GM23338 (cell line): ENCODE measurements around the gene AKAP7. TPM values are rescaled to one million over a fixed set of nuclear protein-coding genes. Genes with fewer than 3 reads are reported as not detected.

ENCODE experiments used
- ATAC-seq: fragments of 200-7000 bp; cut with Tn5 transposase; 3 replicates; pipeline ENCODE4 v1.9.1; 2020
- DNase-seq: peaks from one replicate; pipeline ENCODE4 v3.0.0-alpha.2; 2015; ENCODE audit warnings: low spot score
- H2AFZ ChIP-seq: fragments of 200-600 bp; sonication (generic); 2 replicates; pipeline ENCODE4 v1.8.0; 2016; ENCODE audit warnings: antibody characterized with exemption, mild to moderate bottlenecking, moderate library complexity
- H3F3A ChIP-seq: fragments of 200-600 bp; sonication (generic); replicated peaks from 2 replicates; pipeline ENCODE4 v1.8.0; 2017; ENCODE audit warnings: antibody characterized with exemption, mixed run types, low read depth
- H3K27ac ChIP-seq: fragments of 200-600 bp; sonication (generic); 2 replicates; pipeline ENCODE4 v1.6.1; 2016; ENCODE audit warnings: low read depth
- H3K27me3 ChIP-seq: fragments of 200-600 bp; sonication (generic); 2 replicates; pipeline ENCODE4 v1.8.0; 2016; ENCODE audit warnings: mild to moderate bottlenecking, mixed run types, moderate library complexity; ENCODE audit not compliant: insufficient read depth
- H3K36me3 ChIP-seq: fragments of 200-600 bp; sonication (generic); 2 replicates; pipeline ENCODE4 v1.8.0; 2016; ENCODE audit warnings: mild to moderate bottlenecking; ENCODE audit not compliant: insufficient read depth
- H3K4me1 ChIP-seq: fragments of 200-600 bp; sonication (generic); 2 replicates; pipeline ENCODE4 v1.8.0; 2016; ENCODE audit warnings: mild to moderate bottlenecking, moderate library complexity; ENCODE audit not compliant: insufficient read depth
- H3K4me2 ChIP-seq: fragments of 200-600 bp; sonication (generic); 2 replicates; pipeline ENCODE4 v1.7.1; 2017; ENCODE audit warnings: mixed run types
- H3K4me3 ChIP-seq: fragments of 200-600 bp; sonication (generic); 2 replicates; pipeline ENCODE4 v1.6.1; 2016; ENCODE audit warnings: mixed run types
- H3K79me2 ChIP-seq: fragments of 200-600 bp; sonication (generic); replicated peaks from 2 replicates; pipeline ENCODE4 v1.8.0; 2017; ENCODE audit warnings: mild to moderate bottlenecking; ENCODE audit not compliant: insufficient read depth
- H3K9me2 ChIP-seq: fragments of 200-600 bp; sonication (generic); 2 replicates; pipeline ENCODE4 v1.8.0; 2017; ENCODE audit not compliant: insufficient read depth
- H4K20me1 ChIP-seq: fragments of 200-600 bp; sonication (generic); replicated peaks from 2 replicates; pipeline ENCODE4 v1.8.0; 2017; ENCODE audit warnings: mild to moderate bottlenecking; ENCODE audit not compliant: insufficient read depth
- H3K27ac Mint-ChIP-seq: 2 replicates; pipeline ENCODE4 v1.8.0; 2020; ENCODE audit warnings: inconsistent platforms, mild to moderate bottlenecking, moderate library complexity, mixed read lengths
- H3K27me3 Mint-ChIP-seq: 3 replicates; pipeline ENCODE4 v1.8.0; 2022; ENCODE audit warnings: low read depth, mild to moderate bottlenecking, moderate library complexity, mixed read lengths, inconsistent platforms; ENCODE audit not compliant: insufficient read depth, poor library complexity
- H3K36me3 Mint-ChIP-seq: 3 replicates; pipeline ENCODE4 v1.8.0; 2021; ENCODE audit warnings: low read depth, mild to moderate bottlenecking, inconsistent platforms, moderate library complexity, mixed read lengths
- H3K4me1 Mint-ChIP-seq: 3 replicates; pipeline ENCODE4 v1.8.0; 2020; ENCODE audit warnings: mild to moderate bottlenecking, inconsistent platforms, mixed read lengths
- H3K4me3 Mint-ChIP-seq: 3 replicates; pipeline ENCODE4 v1.8.0; 2021; ENCODE audit warnings: moderate library complexity, mild to moderate bottlenecking, inconsistent platforms, mixed read lengths
- H3K9me3 Mint-ChIP-seq: 3 replicates; pipeline ENCODE4 v1.8.0; 2020; ENCODE audit warnings: moderate library complexity, mild to moderate bottlenecking, inconsistent platforms, mixed read lengths
- CREB1 ChIP-seq: fragments of 250-450 bp; sonication (Bioruptor Pico); IDR thresholded peaks from 2 replicates; pipeline ENCODE4 v1.5.0; 2020; ENCODE audit warnings: low read depth, mild to moderate bottlenecking, moderate library complexity
- CTCF ChIP-seq, 2 experiments: fragments of 200-600 bp in 1 of 2; sonication (generic) in 1 of 2; conservative IDR thresholded peaks; 2 replicates each; pipeline versions ENCODE4 v1.5.1 to v1.6.1; 2016 to 2017; ENCODE audit warnings: antibody characterized with exemption in 2 of 2, low read depth in 2 of 2, mild to moderate bottlenecking in 2 of 2, moderate library complexity in 1 of 2
- ETS1 ChIP-seq: IDR thresholded peaks from 2 replicates; pipeline ENCODE4 v1.6.1; 2016; ENCODE audit warnings: antibody characterized with exemption
- EZH2phosphoT487 ChIP-seq: fragments of 200-600 bp; sonication (generic); IDR thresholded peaks from one replicate; pipeline ENCODE4 v1.8.1; 2018; ENCODE audit warnings: antibody characterized with exemption; ENCODE audit not compliant: unreplicated experiment
- JUNB ChIP-seq: IDR thresholded peaks from one replicate; pipeline ENCODE4 v1.6.1; 2016; ENCODE audit warnings: antibody characterized with exemption; ENCODE audit not compliant: unreplicated experiment
- NANOG ChIP-seq: IDR thresholded peaks from 2 replicates; pipeline ENCODE4 v1.6.1; 2016; ENCODE audit warnings: antibody characterized with exemption, borderline replicate concordance
- POLR2AphosphoS5 ChIP-seq: IDR thresholded peaks from 2 replicates; pipeline ENCODE4 v1.6.1; 2016; ENCODE audit warnings: antibody characterized with exemption, low read depth
- REST ChIP-seq: IDR thresholded peaks from one replicate; pipeline ENCODE4 v1.6.1; 2018; ENCODE audit warnings: antibody characterized with exemption; ENCODE audit not compliant: unreplicated experiment
- STAT1 ChIP-seq: IDR thresholded peaks from one replicate; pipeline ENCODE4 v1.6.1; 2016; ENCODE audit warnings: antibody characterized with exemption; ENCODE audit not compliant: unreplicated experiment
- ZNF114 ChIP-seq: fragments of 250-450 bp; sonication (Bioruptor Pico); IDR thresholded peaks from 2 replicates; pipeline ENCODE4 v1.5.0; 2020; ENCODE audit warnings: mild to moderate bottlenecking, moderate library complexity
- ZNF331 ChIP-seq: fragments of 250-450 bp; sonication (Bioruptor Pico); IDR thresholded peaks from 2 replicates; pipeline ENCODE4 v1.5.0; 2020; ENCODE audit warnings: low read depth, mild to moderate bottlenecking, moderate library complexity
- polyA plus RNA-seq: library from polyadenylated mRNA; unstranded; fragments of >200 nt; fragmentation: Nextera tagmentation; extraction: Ambion mirVana; gene quantifications from 2 replicates; pipeline ENCODE4 v1.2.1, GENCODE V29; 2016
- total RNA-seq: library from RNA; depleted of rRNA; stranded (reverse); fragments of >200 nt; shearing (Covaris generic); gene quantifications from 2 replicates; pipeline ENCODE4 v1.2.3, GENCODE V29; 2014

Gene AKAP7
- total and polyA plus RNA-seq, 2 experiments from 2014 or later = 12.2 to 20.0 TPM

GRCh38 chr6:131285548-131285947, 150.3 kb downstream of the AKAP7 start (continued):
- TF ChIP-seq CTCF (conservative IDR thresholded peaks at IDR 0.05; ENCODE audit: low read depth in 2 of 2) (no peak), JUNB (no peak), STAT1 (no peak), POLR2AphosphoS5 (no peak)

GRCh38 chr6:131286469-131287040, 151.3 kb downstream of the AKAP7 start:
- Histone ChIP-seq H3K27me3 (no peaks in the 10 kb centered on the region), H3K27ac (no peak overlapping the region), H3K4me3 (no peak overlapping the region), H3K4me2 (0 out of 2 replicates have a peak overlapping the region, but pooled peaks have one; percentile 41), H4K20me1 (no peaks in the 10 kb centered on the region), H3K79me2 (no peaks in the 10 kb centered on the region), H2AFZ (no peak overlapping the region), H3K9me2 (no peaks in the 10 kb centered on the region), H3K4me1 (peaks cover 27% of the 10 kb centered on the region), H3K36me3 (no peaks in the 10 kb centered on the region), H3F3A (no peaks in the 10 kb centered on the region)
- Mint-ChIP-seq H3K4me1 (peaks cover 25% of the 10 kb centered on the region; the same call in 2 of the 3 replicates), H3K36me3 (no peaks in the 10 kb centered on the region; the same call in 2 of the 3 replicates), H3K4me3 (no peak overlapping the region), H3K27ac (no peak overlapping the region), H3K27me3 (no peaks in the 10 kb centered on the region), H3K9me3 (no peaks in the 10 kb centered on the region)
- DNase-seq (no peak), ATAC-seq (no peak)
- TF ChIP-seq JUNB (no peak), ETS1 (no peak), CTCF (conservative IDR thresholded peaks at IDR 0.05; ENCODE audit: low read depth in 2 of 2) (no peak), REST (no peak), NANOG (no peak), EZH2phosphoT487 (no peak), CREB1 (CRISPR knock-in tag) (no peak), ZNF331 (CRISPR knock-in tag) (no peak), POLR2AphosphoS5 (no peak), STAT1 (no peak), ZNF114 (CRISPR knock-in tag) (no peak)
